ENCODE results near the gene ST3GAL2. TPM values are rescaled to one million over a fixed set of nuclear protein-coding genes. Genes with fewer than 3 reads are reported as not detected.
"Not testable (repeated sequence)": the region's sequence is repeated elsewhere in the genome, so short reads cannot be mapped to it uniquely, and the experiment has no call there.

Gene ST3GAL2
- total RNA-seq, 4 donors from 2014 or later, result 7.0 to 12.9 (median 9.5) TPM

DNA sequence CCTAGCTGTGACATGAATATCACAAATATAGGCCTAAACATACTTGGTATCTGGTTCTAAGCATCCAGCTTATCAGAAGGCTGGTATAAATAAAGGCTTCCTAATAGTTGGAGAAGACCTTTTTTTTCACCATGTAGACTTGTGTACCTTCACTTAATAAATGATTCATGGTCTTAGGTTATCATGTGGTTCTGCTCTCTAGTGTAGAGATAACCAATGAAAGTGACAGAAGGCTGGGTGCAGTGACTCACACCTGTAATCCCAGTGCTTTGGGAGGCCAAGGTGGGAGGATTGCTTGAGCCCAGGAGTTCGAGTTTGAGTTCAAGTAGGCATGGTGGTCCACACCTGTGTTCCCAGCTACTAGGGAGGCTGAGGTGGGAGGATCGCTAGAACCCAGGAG, 89.1 kb downstream of the ST3GAL2 start:
- TF ChIP-seq POLR2A (IDR thresholded peaks at IDR 0.05) (no peak), CTCF (IDR thresholded peaks at IDR 0.05) (no peak)
- WGBS, 2 donors, result 89 to 90% methylated on average over 2 of the region's 2 CpGs
- intact Hi-C loops (cut with DNase I; ENCODE audit: low total_unique reads), result loop anchor here (5.0 kb wide), 1 partner anchor 652 kb away; no protein-coding TSS in a partner anchor
- no peak overlapping the region for H3K4me3 ChIP-seq (ENCODE audit: low read depth, poor library complexity, severe bottlenecking)
- no peak for DNase-seq (ENCODE audit: low spot score in 2 of 2)

DNA sequence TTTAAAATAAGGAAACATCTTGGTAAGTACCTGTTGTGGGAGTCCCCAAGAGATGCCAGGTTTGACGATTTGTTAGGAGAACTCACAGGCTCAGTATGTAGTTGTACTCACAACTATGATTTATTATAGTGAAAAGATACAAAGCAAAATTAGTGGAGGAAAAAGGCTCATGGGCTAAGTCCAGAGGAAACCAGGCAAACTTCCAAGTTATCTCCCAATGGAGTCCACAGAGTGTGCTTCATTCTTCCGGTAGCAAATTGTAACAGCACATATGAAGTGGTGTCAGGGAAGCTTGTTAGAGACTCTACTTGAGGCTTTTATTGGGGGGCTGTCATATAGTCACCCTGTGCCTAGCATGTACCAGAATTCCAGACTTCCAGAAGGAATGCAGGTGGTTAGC, 89.9 kb downstream of the ST3GAL2 start:
- no peak overlapping the region for H3K4me3 ChIP-seq (ENCODE audit: low read depth, poor library complexity, severe bottlenecking)
- 52 to 68% methylated on average over 2 of the region's 2 CpGs for WGBS, 2 donors
- TF ChIP-seq POLR2A (IDR thresholded peaks at IDR 0.05), result no peak
- no peak for DNase-seq (ENCODE audit: low spot score in 2 of 2)
- intact Hi-C loops (cut with DNase I; ENCODE audit: low total_unique reads), result loop anchor here (5.0 kb wide), 1 partner anchor 652 kb away; no protein-coding TSS in a partner anchor

- no peak overlapping the region for H3K4me3 ChIP-seq (ENCODE audit: low read depth, poor library complexity, severe bottlenecking)
- intact Hi-C loops (cut with DNase I; ENCODE audit: low total_unique reads), result loop anchor here (5.0 kb wide), 1 partner anchor 649 kb away; no protein-coding TSS in a partner anchor
- WGBS, 2 donors, result 90 to 92% methylated on average over 10 of the region's 10 CpGs
- TF ChIP-seq CTCF (IDR thresholded peaks at IDR 0.05) (no peak), POLR2A (IDR thresholded peaks at IDR 0.05) (no peak)
- DNase-seq (ENCODE audit: low spot score in 2 of 2), result no peak
Measured at GRCh38 chr16:70345840-70346239, 93.1 kb downstream of the ST3GAL2 start.

DNA sequence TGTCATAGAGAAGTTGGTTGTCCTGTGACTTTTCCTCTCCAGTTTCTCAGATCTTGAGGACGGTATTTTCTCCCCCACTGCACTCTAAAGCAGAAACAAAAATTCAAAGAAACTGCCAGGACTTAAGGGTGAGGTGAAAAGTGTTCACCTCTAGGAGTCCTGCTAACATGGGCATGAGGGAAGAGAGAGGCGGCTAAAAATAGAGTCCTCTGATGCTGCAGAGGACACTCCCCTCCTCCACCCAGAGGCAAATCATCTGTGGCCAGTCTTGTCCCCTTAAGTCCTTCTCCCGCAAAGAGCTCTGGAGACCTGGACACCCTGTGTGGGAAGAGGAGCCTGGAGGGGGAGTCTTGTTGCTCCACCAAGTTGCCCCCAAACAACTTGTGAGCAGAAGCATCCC, 96.9 kb downstream of the ST3GAL2 start:
- no peak for TF ChIP-seq POLR2A (IDR thresholded peaks at IDR 0.05)
- TF ChIP-seq CTCF (IDR thresholded peaks at IDR 0.05), result no peak
- no peak overlapping the region for H3K4me3 ChIP-seq (ENCODE audit: low read depth, poor library complexity, severe bottlenecking)
- intact Hi-C loops (cut with DNase I; ENCODE audit: low total_unique reads), result no loop called here
- WGBS, 2 donors, result 69 to 71% methylated on average over 3 of the region's 3 CpGs
- DNase-seq (ENCODE audit: low spot score in 2 of 2), result no peak

DNA sequence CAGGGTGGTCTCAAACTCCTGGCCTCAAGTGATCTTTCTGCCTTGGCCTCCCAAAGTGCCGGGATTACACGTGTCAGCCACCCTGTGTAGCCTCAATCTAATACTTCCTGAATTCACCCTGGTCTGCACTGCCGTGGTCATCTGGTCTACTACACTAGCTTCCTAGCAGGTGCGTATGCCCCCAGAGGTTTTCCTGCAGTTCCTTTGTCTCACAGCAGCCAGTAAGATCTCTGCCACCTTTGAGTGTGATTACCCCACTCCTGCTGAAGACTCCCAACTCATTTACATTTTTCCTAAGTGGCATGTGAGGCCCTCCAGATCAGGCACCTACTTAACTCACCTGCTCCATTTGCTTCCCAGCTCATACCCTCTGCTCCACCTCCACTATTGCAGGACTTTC, 97.3 kb downstream of the ST3GAL2 start:
- H3K4me3 ChIP-seq (ENCODE audit: low read depth, poor library complexity, severe bottlenecking), result no peak overlapping the region
- intact Hi-C loops (cut with DNase I; ENCODE audit: low total_unique reads), result no loop called here
- 78 to 80% methylated on average over 4 of the region's 4 CpGs for WGBS, 2 donors
- TF ChIP-seq CTCF (IDR thresholded peaks at IDR 0.05) (no peak), POLR2A (IDR thresholded peaks at IDR 0.05) (no peak)
- no peak for DNase-seq (ENCODE audit: low spot score in 2 of 2)

DNA sequence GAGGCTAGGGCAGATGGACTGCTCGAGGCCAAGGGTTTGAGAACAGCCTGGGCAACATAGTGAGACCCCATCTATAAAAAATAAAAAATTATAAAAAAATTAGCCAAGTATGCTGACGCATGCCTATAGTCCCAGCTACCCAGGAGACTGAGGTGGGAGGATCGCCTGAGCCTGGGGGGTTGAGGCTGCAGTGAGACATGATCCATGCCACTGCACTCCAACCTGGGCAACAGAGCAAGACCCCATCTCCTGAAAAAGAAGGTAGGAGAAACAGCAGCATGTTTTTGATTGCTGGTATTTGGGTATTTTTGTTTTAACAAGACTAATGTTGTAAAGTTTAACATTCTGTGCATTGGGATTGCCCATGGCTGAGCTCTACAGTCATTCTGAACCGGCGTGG, 101.1 kb downstream of the ST3GAL2 start:
- no peak overlapping the region for H3K4me3 ChIP-seq (ENCODE audit: low read depth, poor library complexity, severe bottlenecking)
- DNase-seq (ENCODE audit: low spot score in 2 of 2), result no peak
- WGBS, 2 donors, result 95 to 97% methylated on average over 5 of the region's 5 CpGs
- TF ChIP-seq POLR2A (IDR thresholded peaks at IDR 0.05) (no peak), CTCF (IDR thresholded peaks at IDR 0.05) (no peak)
- intact Hi-C loops (cut with DNase I; ENCODE audit: low total_unique reads), result no loop called here

GRCh38 chr16:70332728-70333127, 106.2 kb downstream of the ST3GAL2 start:
- intact Hi-C loops (cut with DNase I; ENCODE audit: low total_unique reads); H3K4me3 ChIP-seq (ENCODE audit: low read depth, poor library complexity, severe bottlenecking); DNase-seq (ENCODE audit: low spot score in 2 of 2): not testable (repeated sequence)
- WGBS, 2 donors, result 79 to 84% methylated on average over 8 to 11 of the region's 12 CpGs
